Measurements from ENCODE around the gene POP4. TPM values are rescaled to one million over a fixed set of nuclear protein-coding genes. Genes with fewer than 3 reads are reported as not detected.

Gene POP4
- total RNA-seq, 1 experiment from 2014 or later: 116 TPM

- no TSS peak for BruUV-seq (replicated peaks)
- Histone ChIP-seq H3K9me3 (ENCODE audit: control insufficient read depth, insufficient read depth, low read depth, low read length) (no peaks in the 10 kb centered on the region), H3K27ac (ENCODE audit: low read length) (no peak overlapping the region), H3K36me3 (ENCODE audit: control insufficient read depth, insufficient read depth, low read length) (no peaks in the 10 kb centered on the region; the same call in 1 of the 2 replicates), H3K27me3 (ENCODE audit: control insufficient read depth, insufficient read depth, low read length) (no peaks in the 10 kb centered on the region), H3K4me3 (ENCODE audit: low read depth in 2 of 2, low read length in 2 of 2) (no peak overlapping the region), H3K4me1 (ENCODE audit: control insufficient read depth, insufficient read depth, low read length) (no peaks in the 10 kb centered on the region)
- CTCF ChIA-PET: no interaction called here
- no peak for TF ChIP-seq POLR2AphosphoS5 (IDR thresholded peaks at IDR 0.05; ENCODE audit: low read depth, low read length)
- TF ChIP-seq CTCF (IDR thresholded peaks at IDR 0.05): no peak
- TF ChIP-seq REST (IDR thresholded peaks at IDR 0.05; ENCODE audit: insufficient read depth in 1 of 2, low read depth in 2 of 2, low read length in 1 of 2): no peak
- no peak for TF ChIP-seq SIN3A (IDR thresholded peaks at IDR 0.05; ENCODE audit: borderline replicate concordance, insufficient read depth, low read depth, low read length)
- no peak for TF ChIP-seq TCF7L2 (IDR thresholded peaks at IDR 0.05; ENCODE audit: low read depth, low read length)
- ATAC-seq: no peak; the same call in 1 of the 2 replicates
- no peak for DNase-seq (ENCODE audit: low read depth, low spot score)
- in situ Hi-C loops (cut with HindIII; ENCODE audit: low pct_unique_long_range_greater_than_20kb, low sequenced_read_pairs) (no loop called here), intact Hi-C loops (cut with micrococcal nuclease; ENCODE audit: unreplicated experiment) (no loop called here)
- POLR2A ChIA-PET: interaction anchor here (1.0 kb wide), 1 partner anchor 11 kb away, joined by 3 read pairs; no protein-coding TSS in a partner anchor
Measured at GRCh38 chr19:29617366-29618266, 11.5 kb downstream of the POP4 start.

GRCh38 chr19:29618434-29618833, 12.4 kb downstream of the POP4 start:
- no peak for DNase-seq (ENCODE audit: low read depth, low spot score)
- no TSS peak for BruUV-seq (replicated peaks)
- no peak for TF ChIP-seq SIN3A (IDR thresholded peaks at IDR 0.05; ENCODE audit: borderline replicate concordance, insufficient read depth, low read depth, low read length)
- TF ChIP-seq REST (IDR thresholded peaks at IDR 0.05; ENCODE audit: insufficient read depth in 1 of 2, low read depth in 2 of 2, low read length in 1 of 2): no peak
- TF ChIP-seq POLR2AphosphoS5 (IDR thresholded peaks at IDR 0.05; ENCODE audit: low read depth, low read length): no peak
- no peak for TF ChIP-seq TCF7L2 (IDR thresholded peaks at IDR 0.05; ENCODE audit: low read depth, low read length)
- no peak for TF ChIP-seq CTCF (IDR thresholded peaks at IDR 0.05)
- no peak overlapping the region for H3K4me3 ChIP-seq (ENCODE audit: low read depth in 2 of 2, low read length in 2 of 2)
- no peak overlapping the region for H3K27ac ChIP-seq (ENCODE audit: low read length)
- no peaks in the 10 kb centered on the region for H3K27me3 ChIP-seq (ENCODE audit: control insufficient read depth, insufficient read depth, low read length)
- ChIA-PET CTCF (no interaction called here), POLR2A (no interaction called here)
- no peaks in the 10 kb centered on the region for H3K36me3 ChIP-seq (ENCODE audit: control insufficient read depth, insufficient read depth, low read length)
- no peak for ATAC-seq
- no peaks in the 10 kb centered on the region for H3K4me1 ChIP-seq (ENCODE audit: control insufficient read depth, insufficient read depth, low read length)
- H3K9me3 ChIP-seq (ENCODE audit: control insufficient read depth, insufficient read depth, low read depth, low read length): no peaks in the 10 kb centered on the region
- in situ Hi-C loops (cut with HindIII; ENCODE audit: low pct_unique_long_range_greater_than_20kb, low sequenced_read_pairs): no loop called here
- intact Hi-C loops (cut with micrococcal nuclease; ENCODE audit: unreplicated experiment): no loop called here

Measured in Panc1 (cell line).